Measurements from ENCODE around the gene WDPCP.

The WDPCP gene

DNA sequence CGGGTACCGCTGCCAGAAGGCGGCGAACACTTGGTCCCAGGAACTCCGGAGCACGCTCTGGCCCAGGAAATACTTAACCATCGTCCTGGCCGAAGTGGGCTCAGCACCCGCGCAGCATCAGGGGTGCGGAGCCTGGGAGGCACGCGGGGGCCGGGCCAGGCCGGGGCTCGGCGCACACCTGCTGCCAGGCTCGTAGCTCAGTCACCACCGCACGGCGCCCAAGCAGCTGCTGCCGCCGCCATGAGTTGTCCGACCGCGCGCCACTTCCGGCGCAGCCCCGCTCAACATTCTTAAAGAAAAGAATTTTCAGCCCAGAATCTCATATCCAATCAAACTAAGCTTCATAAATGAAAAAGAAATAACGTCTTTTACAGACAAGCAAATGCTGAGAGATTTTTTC lies 34.5 kb upstream of the WDPCP start:
- TF ChIP-seq, protein P1, sequence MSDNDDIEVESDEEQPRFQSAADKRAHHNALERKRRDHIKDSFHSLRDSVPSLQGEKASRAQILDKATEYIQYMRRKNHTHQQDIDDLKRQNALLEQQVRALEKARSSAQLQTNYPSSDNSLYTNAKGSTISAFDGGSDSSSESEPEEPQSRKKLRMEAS (IDR thresholded peaks at IDR 0.05; ENCODE audit: low read depth, low read length): no peak
- TF ChIP-seq, protein P2, sequence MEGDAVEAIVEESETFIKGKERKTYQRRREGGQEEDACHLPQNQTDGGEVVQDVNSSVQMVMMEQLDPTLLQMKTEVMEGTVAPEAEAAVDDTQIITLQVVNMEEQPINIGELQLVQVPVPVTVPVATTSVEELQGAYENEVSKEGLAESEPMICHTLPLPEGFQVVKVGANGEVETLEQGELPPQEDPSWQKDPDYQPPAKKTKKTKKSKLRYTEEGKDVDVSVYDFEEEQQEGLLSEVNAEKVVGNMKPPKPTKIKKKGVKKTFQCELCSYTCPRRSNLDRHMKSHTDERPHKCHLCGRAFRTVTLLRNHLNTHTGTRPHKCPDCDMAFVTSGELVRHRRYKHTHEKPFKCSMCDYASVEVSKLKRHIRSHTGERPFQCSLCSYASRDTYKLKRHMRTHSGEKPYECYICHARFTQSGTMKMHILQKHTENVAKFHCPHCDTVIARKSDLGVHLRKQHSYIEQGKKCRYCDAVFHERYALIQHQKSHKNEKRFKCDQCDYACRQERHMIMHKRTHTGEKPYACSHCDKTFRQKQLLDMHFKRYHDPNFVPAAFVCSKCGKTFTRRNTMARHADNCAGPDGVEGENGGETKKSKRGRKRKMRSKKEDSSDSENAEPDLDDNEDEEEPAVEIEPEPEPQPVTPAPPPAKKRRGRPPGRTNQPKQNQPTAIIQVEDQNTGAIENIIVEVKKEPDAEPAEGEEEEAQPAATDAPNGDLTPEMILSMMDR (IDR thresholded peaks at IDR 0.05; ENCODE audit: low read depth, low read length): no peak
- no peak for TF ChIP-seq MYC (IDR thresholded peaks at IDR 0.05; ENCODE audit: low read depth, low read length)
- no peak for TF ChIP-seq POLR2A (IDR thresholded peaks at IDR 0.05; ENCODE audit: extremely low read depth, insufficient read length)

DNA sequence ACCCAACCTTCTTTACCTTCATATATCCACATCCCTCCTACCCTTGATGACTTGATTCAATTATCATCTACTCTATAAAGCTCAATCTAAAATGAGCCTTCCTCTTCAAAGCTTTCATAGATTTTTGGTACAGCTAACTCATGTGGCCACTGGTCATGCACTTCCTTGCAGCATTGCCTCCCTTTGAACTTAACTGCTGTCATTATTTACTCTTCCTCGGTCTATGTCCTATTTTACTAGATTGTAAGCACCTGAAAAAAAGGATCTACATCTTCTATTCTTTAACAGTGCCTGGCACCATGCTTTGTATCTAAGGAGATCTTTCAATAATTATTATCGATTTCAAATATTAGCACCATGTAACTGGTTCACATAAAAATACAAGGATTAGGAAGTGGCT lies 31.1 kb upstream of the WDPCP start:
- no peak overlapping the region for H3K4me3 ChIP-seq (ENCODE audit: low read depth, low read length)
- DNase-seq (ENCODE audit: low read depth): no peak
- TF ChIP-seq, protein P2 (IDR thresholded peaks at IDR 0.05; ENCODE audit: low read depth, low read length): no peak
- TF ChIP-seq MYC (IDR thresholded peaks at IDR 0.05; ENCODE audit: low read depth, low read length) (no peak), POLR2A (IDR thresholded peaks at IDR 0.05; ENCODE audit: extremely low read depth, insufficient read length) (no peak)
- TF ChIP-seq, protein P1 (IDR thresholded peaks at IDR 0.05; ENCODE audit: low read depth, low read length): no peak

More for the DNA sequence above, 34.5 kb upstream of the WDPCP start:
- H3K4me3 ChIP-seq (ENCODE audit: low read depth, low read length): no peak overlapping the region
- DNase-seq (ENCODE audit: low read depth): no peak

DNA sequence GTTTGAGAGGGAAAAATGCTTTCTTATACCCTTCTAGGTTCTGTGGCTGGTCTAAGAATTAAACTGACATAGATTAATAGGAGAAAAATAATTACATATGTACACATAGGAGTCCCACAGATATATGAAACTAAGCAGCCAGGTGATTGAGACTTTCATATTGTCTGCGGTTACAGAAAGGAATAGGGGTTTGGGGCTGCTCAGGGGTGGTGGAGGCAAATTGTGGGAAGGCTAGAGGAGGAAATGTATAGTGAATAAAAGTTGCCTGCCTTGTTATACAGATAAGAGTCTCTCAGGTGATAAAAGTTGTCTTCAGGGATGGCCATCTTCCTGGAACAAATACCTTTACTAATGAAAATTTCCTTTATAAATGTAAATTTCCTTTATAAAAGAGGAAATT lies 29.1 kb upstream of the WDPCP start:
- H3K4me3 ChIP-seq (ENCODE audit: low read depth, low read length): no peak overlapping the region
- TF ChIP-seq, protein P1 (IDR thresholded peaks at IDR 0.05; ENCODE audit: low read depth, low read length): no peak
- TF ChIP-seq, protein P2 (IDR thresholded peaks at IDR 0.05; ENCODE audit: low read depth, low read length): no peak
- TF ChIP-seq POLR2A (IDR thresholded peaks at IDR 0.05; ENCODE audit: extremely low read depth, insufficient read length): no peak
- no peak for TF ChIP-seq MYC (IDR thresholded peaks at IDR 0.05; ENCODE audit: low read depth, low read length)
- DNase-seq (ENCODE audit: low read depth): no peak

DNA sequence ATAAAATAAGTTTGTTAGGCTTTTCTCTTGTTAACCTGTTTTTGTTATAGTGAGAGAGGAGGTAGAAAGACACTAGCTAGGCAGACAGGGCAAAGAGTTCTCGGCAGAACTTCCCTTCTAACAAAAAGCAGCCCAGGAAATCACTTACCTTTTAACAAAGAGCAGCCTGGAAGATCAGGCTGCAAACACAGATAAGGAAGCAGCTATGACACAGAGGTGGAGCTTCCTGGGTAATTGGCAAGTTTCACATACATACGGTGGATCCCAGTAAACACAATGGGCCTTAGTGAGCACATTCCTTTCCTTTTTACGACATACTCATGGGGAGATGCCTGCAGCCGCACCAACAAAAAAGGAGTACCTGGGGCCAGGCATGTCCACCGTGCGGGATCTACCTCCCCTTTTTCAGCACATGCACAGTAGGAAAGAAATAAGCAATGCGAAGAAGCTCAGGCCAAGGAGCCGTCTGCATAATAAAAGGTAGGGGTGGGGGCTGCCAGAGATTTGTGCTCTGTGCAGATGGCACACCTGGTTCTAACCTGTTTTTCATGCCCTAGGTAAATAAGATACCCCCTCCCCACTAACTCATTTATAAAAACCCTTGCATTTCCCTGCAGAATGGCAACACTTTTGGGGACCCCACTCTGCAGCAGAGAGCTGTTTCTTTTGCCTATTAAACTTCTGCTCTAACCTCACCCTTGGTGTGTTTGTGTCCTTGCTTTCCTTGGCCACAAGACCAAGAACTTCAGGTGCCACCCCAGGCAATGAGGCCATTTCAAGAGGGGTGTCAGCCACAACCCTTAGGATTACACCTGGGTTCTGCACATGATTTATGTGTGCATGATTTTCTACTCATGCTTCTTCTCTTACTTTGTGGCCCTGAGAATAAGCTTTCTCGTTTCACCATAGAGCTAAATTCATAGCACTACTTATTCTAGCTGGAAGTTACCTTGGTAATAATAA lies 27.0 kb upstream of the WDPCP start:
- no peak overlapping the region for H3K4me3 ChIP-seq (ENCODE audit: low read depth, low read length)

DNA sequence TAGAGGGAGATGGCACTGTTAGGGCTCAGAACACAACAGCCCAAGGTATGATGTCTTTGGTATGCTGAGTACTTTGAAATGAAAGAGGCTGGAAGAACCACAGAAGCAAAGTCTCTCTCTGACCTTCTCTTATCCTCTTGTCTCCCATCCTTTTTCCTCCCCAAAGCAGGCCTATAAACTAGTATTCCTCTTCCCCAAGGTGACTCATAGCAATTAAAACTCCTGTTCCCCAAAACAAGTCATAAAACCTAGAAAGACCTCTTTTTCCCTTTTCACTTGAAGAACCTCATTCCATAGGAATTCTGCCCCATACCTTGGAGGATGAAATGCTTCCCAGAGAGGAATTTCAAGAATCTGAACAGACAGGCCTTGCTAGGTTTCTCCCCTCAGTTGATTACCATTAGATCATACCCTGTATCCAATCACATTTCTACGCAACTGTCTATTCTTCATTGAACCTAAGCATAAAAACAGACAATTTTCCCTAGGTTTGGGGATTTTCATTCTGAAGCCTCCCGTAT lies 26.2 kb upstream of the WDPCP start:
- TF ChIP-seq, protein P1 (IDR thresholded peaks at IDR 0.05; ENCODE audit: low read depth, low read length): no peak
- TF ChIP-seq MYC (IDR thresholded peaks at IDR 0.05; ENCODE audit: low read depth, low read length) (no peak), POLR2A (IDR thresholded peaks at IDR 0.05; ENCODE audit: extremely low read depth, insufficient read length) (no peak)
- TF ChIP-seq, protein P2 (IDR thresholded peaks at IDR 0.05; ENCODE audit: low read depth, low read length): no peak
- no peak for DNase-seq (ENCODE audit: low read depth)
- H3K4me3 ChIP-seq (ENCODE audit: low read depth, low read length): no peak overlapping the region

More for the DNA sequence above, 27.0 kb upstream of the WDPCP start:
- no peak for DNase-seq (ENCODE audit: low read depth)
- TF ChIP-seq POLR2A (IDR thresholded peaks at IDR 0.05; ENCODE audit: extremely low read depth, insufficient read length): no peak

DNA sequence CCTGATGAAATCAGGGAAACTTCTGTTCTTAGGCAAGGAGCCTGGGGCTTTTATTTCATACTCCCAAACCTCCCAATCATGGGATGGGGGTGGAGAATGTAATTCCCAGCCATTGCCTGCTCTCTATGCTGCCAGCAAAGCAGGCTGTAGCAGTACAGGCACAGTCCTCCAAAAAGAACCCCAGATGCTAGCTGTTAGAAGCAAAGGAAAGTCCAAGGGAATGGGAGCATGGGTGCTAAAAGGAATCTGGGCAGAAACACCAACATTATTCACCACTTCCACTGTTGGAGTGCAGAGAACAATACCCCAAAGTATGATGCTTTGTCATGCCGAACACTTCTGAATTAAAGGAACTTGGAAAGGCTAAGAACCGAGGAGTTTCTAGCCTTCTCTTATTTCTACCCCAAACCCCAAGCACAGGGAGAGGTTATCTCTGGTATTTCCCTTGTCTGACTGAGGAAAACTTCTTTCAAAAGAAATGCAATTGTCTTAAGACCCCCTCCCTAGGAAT lies 25.2 kb upstream of the WDPCP start:
- DNase-seq (ENCODE audit: low read depth): no peak
- H3K4me3 ChIP-seq (ENCODE audit: low read depth, low read length): no peak overlapping the region
- TF ChIP-seq, protein P2 (IDR thresholded peaks at IDR 0.05; ENCODE audit: low read depth, low read length): no peak
- TF ChIP-seq, protein P1 (IDR thresholded peaks at IDR 0.05; ENCODE audit: low read depth, low read length): no peak
- TF ChIP-seq POLR2A (IDR thresholded peaks at IDR 0.05; ENCODE audit: extremely low read depth, insufficient read length) (no peak), MYC (IDR thresholded peaks at IDR 0.05; ENCODE audit: low read depth, low read length) (no peak)

All from NB4 (cell line).